Common myeloid progenitor, CD34-positive (primary cell): Measurements from ENCODE around the gene PLSCR2.

Experiments
- CTCF ChIA-PET: fragments of 350-600 bp; sonication (Branson Sonifier 250); formaldehyde crosslinking; loops from one replicate; lab custom pipeline; 2021; ENCODE audit warnings: antibody characterized with exemption; lab: Charles Lee
- POLR2A ChIA-PET: fragments of 350-600 bp; sonication (Branson Sonifier 250); formaldehyde crosslinking; loops from one replicate; lab custom pipeline; 2021; ENCODE audit warnings: antibody characterized with exemption; lab: Charles Lee
- DNase-seq, 3 donors: peaks; one replicate each; pipeline versions ENCODE4 v3.0.0 to v3.0.0-alpha.2; 2013
- H3K27ac ChIP-seq, 2 experiments: 1 replicate in 1 of 2; 2 replicates in 1 of 2; pipeline ENCODE4 v1.7.0; 2013; ENCODE audit warnings: inconsistent platforms in 2 of 2, low read length in 2 of 2, mild to moderate bottlenecking in 2 of 2, low read depth in 1 of 2, moderate library complexity in 1 of 2; ENCODE audit not compliant: severe bottlenecking in 2 of 2, insufficient read depth in 1 of 2, poor library complexity in 1 of 2
- H3K27me3 ChIP-seq, 5 experiments: replicated peaks in 2 of 5; 1 replicate in 3 of 5; 2 replicates in 2 of 5; pipeline versions ENCODE4 v1.6.1 to v1.7.0; 2013; ENCODE audit warnings: low read length in 4 of 5, mild to moderate bottlenecking in 2 of 5, moderate library complexity in 2 of 5, inconsistent platforms in 1 of 5; ENCODE audit not compliant: insufficient read depth in 5 of 5, control insufficient read depth in 4 of 5
- H3K36me3 ChIP-seq, 4 experiments: 1 replicate in 2 of 4; 2 replicates in 2 of 4; pipeline versions ENCODE4 v1.6.1 to v1.7.0; 2013; ENCODE audit warnings: low read length in 3 of 4, control low read depth in 1 of 4, mild to moderate bottlenecking in 1 of 4; ENCODE audit not compliant: control insufficient read depth in 4 of 4, insufficient read depth in 4 of 4
- H3K4me1 ChIP-seq, 4 experiments: 1 replicate in 3 of 4; 2 replicates in 1 of 4; pipeline versions ENCODE4 v1.6.1 to v1.7.1; 2013; ENCODE audit warnings: low read length in 3 of 4, mild to moderate bottlenecking in 3 of 4, control low read depth in 1 of 4, inconsistent platforms in 1 of 4, moderate library complexity in 1 of 4; ENCODE audit not compliant: control insufficient read depth in 4 of 4, insufficient read depth in 4 of 4; ENCODE audit errors: control extremely low read depth in 1 of 4
- H3K4me3 ChIP-seq, 7 experiments: 1 replicate in 4 of 7; 2 replicates in 3 of 7; pipeline versions ENCODE4 v1.5.1 to v1.7.0; 2013; ENCODE audit warnings: mild to moderate bottlenecking in 7 of 7, low read length in 6 of 7, moderate library complexity in 6 of 7, inconsistent platforms in 2 of 7, low read depth in 2 of 7, control low read depth in 1 of 7; ENCODE audit not compliant: insufficient read depth in 4 of 7, control insufficient read depth in 1 of 7; ENCODE audit errors: extremely low read depth in 1 of 7
- H3K9me3 ChIP-seq, 5 experiments: 1 replicate in 4 of 5; 2 replicates in 1 of 5; pipeline versions ENCODE4 v1.6.1 to v1.7.1; 2013; ENCODE audit warnings: low read length in 4 of 5, mild to moderate bottlenecking in 2 of 5, inconsistent platforms in 1 of 5, low read depth in 1 of 5, moderate library complexity in 1 of 5; ENCODE audit not compliant: control insufficient read depth in 4 of 5, insufficient read depth in 2 of 5; ENCODE audit errors: control extremely low read depth in 1 of 5
- WGBS: methylation state at CpG from one replicate; pipeline ENCODE4 v1.1.5; 2013; ENCODE audit not compliant: insufficient coverage; 5-methylcytosine and 5-hydroxymethylcytosine counted together

PLSCR2 gene

GRCh38 chr3:146468671-146469149, 651 bp downstream of the PLSCR2 start:
- no peak overlapping the region for H3K27ac ChIP-seq
- H3K36me3 ChIP-seq: no peaks in the 10 kb centered on the region
- peaks cover 2 to 14% (median 8%) of the 10 kb centered on the region in 4 experiments for H3K4me1 ChIP-seq
- no peaks in the 10 kb centered on the region for H3K27me3 ChIP-seq
- CTCF ChIA-PET: interaction anchor here (1.9 kb wide), 1 partner anchor 75 kb away, joined by 6 read pairs; the partner anchor contains the start of gene PLSCR1
- POLR2A ChIA-PET: interaction anchor here (1.5 kb wide), 1 partner anchor 76 kb away, joined by 4 read pairs; the partner anchor contains the start of gene PLSCR1
- no peak for DNase-seq
- H3K4me3 ChIP-seq: peak overlapping the region in 4 of 7 experiments; percentile 73 to 93 (median 82)
- WGBS: 86% methylated on average over 8 of the region's 10 CpGs
- no peaks in the 10 kb centered on the region for H3K9me3 ChIP-seq

GRCh38 chr3:146468234-146468633, 1.1 kb downstream of the PLSCR2 start:
- no peak for DNase-seq
- Histone ChIP-seq H3K27me3 (no peaks in the 10 kb centered on the region), H3K27ac (no peak overlapping the region), H3K9me3 (no peaks in the 10 kb centered on the region), H3K4me1 (peaks cover 2 to 14% (median 8%) of the 10 kb centered on the region in 4 experiments), H3K4me3 (no peak overlapping the region), H3K36me3 (no peaks in the 10 kb centered on the region)
- WGBS: 91% methylated on average over 4 of the region's 4 CpGs
- POLR2A ChIA-PET: interaction anchor here (1.5 kb wide), 1 partner anchor 76 kb away, joined by 4 read pairs; the partner anchor contains the start of gene PLSCR1
- CTCF ChIA-PET: interaction anchor here (1.9 kb wide), 1 partner anchor 76 kb away, joined by 6 read pairs; the partner anchor contains the start of gene PLSCR1

DNA sequence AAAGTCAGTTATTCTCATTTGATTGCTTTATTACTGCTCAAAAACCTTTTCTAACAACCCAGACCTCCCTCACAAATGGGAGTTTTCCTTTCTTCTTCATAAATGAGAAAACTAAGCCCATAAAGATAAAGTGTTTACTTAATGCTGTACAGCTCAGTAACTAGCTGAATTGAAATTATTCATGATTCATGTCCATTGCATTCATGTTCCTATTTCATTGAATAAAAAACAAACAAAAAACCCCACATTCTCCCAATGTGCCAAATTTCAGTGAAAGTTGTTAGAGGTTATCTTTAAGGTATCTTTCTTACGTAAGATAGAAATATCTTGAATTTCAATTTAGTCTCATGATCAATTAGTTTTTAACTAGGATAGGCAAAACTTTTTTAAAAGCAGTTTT, 2.8 kb downstream of the PLSCR2 start:
- no peak overlapping the region for H3K4me3 ChIP-seq
- no peaks in the 10 kb centered on the region for H3K27me3 ChIP-seq
- ChIA-PET CTCF (no interaction called here), POLR2A (no interaction called here)
- no peak overlapping the region for H3K27ac ChIP-seq
- no peaks in the 10 kb centered on the region for H3K36me3 ChIP-seq
- H3K9me3 ChIP-seq: peaks cover 0 to 4% (median 0%) of the 10 kb centered on the region in 5 experiments
- no CpG with 5 or more reads among the region's 1 CpG for WGBS
- H3K4me1 ChIP-seq: peaks cover 2 to 14% (median 8%) of the 10 kb centered on the region in 4 experiments
- no peak for DNase-seq

GRCh38 chr3:146465693-146466465, 3.5 kb downstream of the PLSCR2 start:
- no CpG with 5 or more reads among the region's 6 CpGs for WGBS
- Histone ChIP-seq H3K27me3 (no peaks in the 10 kb centered on the region), H3K9me3 (peaks cover 0 to 4% (median 0%) of the 10 kb centered on the region in 5 experiments), H3K4me1 (peaks cover 2 to 14% (median 8%) of the 10 kb centered on the region in 4 experiments), H3K4me3 (no peak overlapping the region), H3K27ac (no peak overlapping the region), H3K36me3 (no peaks in the 10 kb centered on the region)
- ChIA-PET POLR2A (no interaction called here), CTCF (no interaction called here)
- no peak for DNase-seq

- CTCF ChIA-PET: no interaction called here
- Histone ChIP-seq H3K27ac (no peak overlapping the region), H3K36me3 (no peaks in the 10 kb centered on the region), H3K4me3 (no peak overlapping the region), H3K4me1 (peaks cover under 1 to 10% (median 6%) of the 10 kb centered on the region in 4 experiments), H3K9me3 (peaks cover 0 to 4% (median 0%) of the 10 kb centered on the region in 5 experiments), H3K27me3 (no peaks in the 10 kb centered on the region)
- WGBS: no CpG with 5 or more reads among the region's 1 CpG
- POLR2A ChIA-PET: no interaction called here
- DNase-seq: no peak
Measured at GRCh38 chr3:146464783-146465182, 4.6 kb downstream of the PLSCR2 start.

GRCh38 chr3:146464005-146464595, 5.3 kb downstream of the PLSCR2 start:
- no peaks in the 10 kb centered on the region for H3K27me3 ChIP-seq
- H3K27ac ChIP-seq: no peak overlapping the region
- DNase-seq: no peak
- H3K4me3 ChIP-seq: no peak overlapping the region
- WGBS: 100% methylated on average over 1 of the region's 2 CpGs
- peaks cover 0 to 4% (median 0%) of the 10 kb centered on the region in 5 experiments for H3K9me3 ChIP-seq
- ChIA-PET POLR2A (no interaction called here), CTCF (no interaction called here)
- peaks cover 0 to 4% (median under 1%) of the 10 kb centered on the region in 4 experiments for H3K4me1 ChIP-seq
- H3K36me3 ChIP-seq: no peaks in the 10 kb centered on the region
